Measurements from ENCODE around the gene KCNMA1.

DNA sequence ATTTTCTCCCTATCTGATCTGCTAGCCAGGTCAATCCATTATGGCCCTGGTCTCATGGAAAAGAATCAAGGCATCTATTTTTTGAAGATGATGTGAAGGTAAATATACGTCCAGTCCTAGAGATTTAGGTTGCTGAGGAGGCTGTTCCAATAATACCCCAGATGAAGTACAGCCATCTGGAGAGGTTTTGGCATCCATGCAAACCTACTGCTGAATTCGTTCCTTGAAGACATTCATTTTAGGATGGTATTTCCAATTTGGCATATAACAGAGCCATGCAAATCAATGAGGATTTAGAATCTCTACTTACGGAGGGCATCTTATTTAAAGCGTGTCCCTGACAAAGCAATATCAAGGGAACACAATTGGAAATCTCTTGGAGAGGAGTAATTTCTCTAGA lies 465.5 kb downstream of the KCNMA1 start:
- TF ChIP-seq CEBPB (IDR thresholded peaks at IDR 0.05), result no peak
- TF ChIP-seq, protein P1, sequence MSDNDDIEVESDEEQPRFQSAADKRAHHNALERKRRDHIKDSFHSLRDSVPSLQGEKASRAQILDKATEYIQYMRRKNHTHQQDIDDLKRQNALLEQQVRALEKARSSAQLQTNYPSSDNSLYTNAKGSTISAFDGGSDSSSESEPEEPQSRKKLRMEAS (IDR thresholded peaks at IDR 0.05), result no peak

Data from Ishikawa (cell line).